ENCODE measurements around the gene OR9A4.

Gene OR9A4

GRCh38 chr7:141956084-141956483 lies 39.9 kb downstream of the OR9A4 start:
- H3K4me3 ChIP-seq (ENCODE audit: low read depth, low read length): no peak overlapping the region
- no peaks in the 10 kb centered on the region for H3K27me3 ChIP-seq (ENCODE audit: insufficient read depth, low read depth, severe bottlenecking)
- no peak for TF ChIP-seq CTCF (IDR thresholded peaks at IDR 0.05; ENCODE audit: low read depth, low read length)
- H3K27ac ChIP-seq: no peak overlapping the region
- H3K9me3 ChIP-seq (ENCODE audit: severe bottlenecking): no peaks in the 10 kb centered on the region
- H3K36me3 ChIP-seq: no peaks in the 10 kb centered on the region
- no peak for DNase-seq

GRCh38 chr7:141960687-141961422 lies 44.7 kb downstream of the OR9A4 start:
- TF ChIP-seq CTCF (IDR thresholded peaks at IDR 0.05; ENCODE audit: low read depth, low read length): no peak
- no peak for DNase-seq

More at GRCh38 chr7:141960687-141961422, 44.7 kb downstream of the OR9A4 start:
- no peak overlapping the region for H3K27ac ChIP-seq
- no peaks in the 10 kb centered on the region for H3K36me3 ChIP-seq
- H3K27me3 ChIP-seq (ENCODE audit: insufficient read depth, low read depth, severe bottlenecking): no peaks in the 10 kb centered on the region
- no peak overlapping the region for H3K4me3 ChIP-seq (ENCODE audit: low read depth, low read length)
- no peaks in the 10 kb centered on the region for H3K9me3 ChIP-seq (ENCODE audit: severe bottlenecking)

All from WERI-Rb-1 (cell line).